ENCODE results near the gene ANTKMT. TPM values are rescaled to one million over a fixed set of nuclear protein-coding genes. Genes with fewer than 3 reads are reported as not detected.
A peak's percentile ranks its signal among the peaks of the same experiment; 100 is the strongest.

ANTKMT gene
- total and polyA plus RNA-seq, 4 experiments from 2014 or later: 14.5 to 36.4 (median 22.5) TPM

- H3K4me3 ChIP-seq (ENCODE audit: low read length in 2 of 2): no peak overlapping the region
- H3K27me3 Mint-ChIP-seq: no peaks in the 10 kb centered on the region
- no peaks in the 10 kb centered on the region for H3K9me3 Mint-ChIP-seq
- ChIA-PET POLR2A (ENCODE audit: partially characterized antibody) (interaction anchor here (5.8 kb wide), 1 partner anchor 12 kb away, joined by 32 read pairs; the partner anchor contains the start of gene ANTKMT), CTCF (ENCODE audit: partially characterized antibody) (interaction anchor here (1.3 to 2.4 kb wide), 5 partner anchors 10 to 64 kb away, joined by 3 to 14 read pairs (median 4); partner anchors contain the start of genes ANTKMT and RHOT2)
- intact Hi-C loops (cut with micrococcal nuclease): no loop called here
- peaks cover 4% of the 10 kb centered on the region for H3K4me1 ChIP-seq (ENCODE audit: insufficient read depth, low read length)
- H3K36me3 Mint-ChIP-seq: peaks cover under 1 to 15% of the 10 kb centered on the region in 2 donors
- no peaks in the 10 kb centered on the region for H3K27me3 ChIP-seq (ENCODE audit: insufficient read depth, low read length)
- peaks cover 0 to 4% (median 0%) of the 10 kb centered on the region in 4 donors for H3K4me1 Mint-ChIP-seq
- H3K9me3 ChIP-seq (ENCODE audit: control insufficient read depth in 1 of 2, low read length in 2 of 2): no peaks in the 10 kb centered on the region
- DNase-seq: no peak
- no peak overlapping the region for H3K4me3 Mint-ChIP-seq
- no peak overlapping the region for H3K27ac ChIP-seq (ENCODE audit: low read depth, low read length)
- peaks cover 37% of the 10 kb centered on the region for H3K36me3 ChIP-seq (ENCODE audit: insufficient read depth, low read length)
- no peak overlapping the region for H3K27ac Mint-ChIP-seq
These were observed 11.4 kb downstream of the ANTKMT start for GRCh38 chr16:732332-732731.

GRCh38 chr16:732936-733335, 12.0 kb downstream of the ANTKMT start:
- intact Hi-C loops (cut with micrococcal nuclease): no loop called here
- Histone ChIP-seq H3K9me3 (ENCODE audit: control insufficient read depth in 1 of 2, low read length in 2 of 2) (no peaks in the 10 kb centered on the region), H3K36me3 (ENCODE audit: insufficient read depth, low read length) (peaks cover 38% of the 10 kb centered on the region), H3K4me3 (ENCODE audit: low read length in 2 of 2) (no peak overlapping the region), H3K27ac (ENCODE audit: low read depth, low read length) (no peak overlapping the region), H3K27me3 (ENCODE audit: insufficient read depth, low read length) (no peaks in the 10 kb centered on the region), H3K4me1 (ENCODE audit: insufficient read depth, low read length) (no peaks in the 10 kb centered on the region)
- Mint-ChIP-seq H3K27me3 (no peaks in the 10 kb centered on the region), H3K27ac (no peak overlapping the region), H3K36me3 (peaks cover 3 to 19% of the 10 kb centered on the region in 2 donors), H3K4me1 (peaks cover 0 to 4% (median 0%) of the 10 kb centered on the region in 4 donors), H3K9me3 (no peaks in the 10 kb centered on the region), H3K4me3 (no peak overlapping the region)
- no peak for DNase-seq
- CTCF ChIA-PET (ENCODE audit: partially characterized antibody): interaction anchor here (0.7 to 2.4 kb wide), 6 partner anchors 11 to 65 kb away, joined by 3 to 14 read pairs (median 4); partner anchors contain the start of genes ANTKMT and RHOT2
- POLR2A ChIA-PET (ENCODE audit: partially characterized antibody): interaction anchor here (5.8 kb wide), 1 partner anchor 12 kb away, joined by 32 read pairs; the partner anchor contains the start of gene ANTKMT

GRCh38 chr16:733382-734207, 12.6 kb downstream of the ANTKMT start:
- H3K27ac ChIP-seq (ENCODE audit: low read depth, low read length): no peak overlapping the region
- no peaks in the 10 kb centered on the region for H3K4me1 ChIP-seq (ENCODE audit: insufficient read depth, low read length)
- no peak for DNase-seq
- Mint-ChIP-seq H3K4me3 (no peak overlapping the region), H3K9me3 (no peaks in the 10 kb centered on the region), H3K27ac (no peak overlapping the region), H3K4me1 (peaks cover 0 to 4% (median 0%) of the 10 kb centered on the region in 4 donors), H3K36me3 (peaks cover 3 to 21% of the 10 kb centered on the region in 2 donors), H3K27me3 (no peaks in the 10 kb centered on the region)
- intact Hi-C loops (cut with micrococcal nuclease): no loop called here
- ChIA-PET POLR2A (ENCODE audit: partially characterized antibody) (interaction anchor here (5.8 kb wide), 1 partner anchor 13 kb away, joined by 32 read pairs; the partner anchor contains the start of gene ANTKMT), CTCF (ENCODE audit: partially characterized antibody) (interaction anchor here (0.7 to 2.4 kb wide), 5 partner anchors 11 to 65 kb away, joined by 3 to 14 read pairs (median 4); partner anchors contain the start of genes ANTKMT and RHOT2)
- peaks cover 38% of the 10 kb centered on the region for H3K36me3 ChIP-seq (ENCODE audit: insufficient read depth, low read length)
- H3K4me3 ChIP-seq (ENCODE audit: low read length in 2 of 2): no peak overlapping the region
- no peaks in the 10 kb centered on the region for H3K27me3 ChIP-seq (ENCODE audit: insufficient read depth, low read length)
- H3K9me3 ChIP-seq (ENCODE audit: control insufficient read depth in 1 of 2, low read length in 2 of 2): no peaks in the 10 kb centered on the region

- no peak overlapping the region for H3K27ac Mint-ChIP-seq
- no peak overlapping the region for H3K27ac ChIP-seq (ENCODE audit: low read depth, low read length)
- intact Hi-C loops (cut with micrococcal nuclease): no loop called here
- H3K27me3 Mint-ChIP-seq: no peaks in the 10 kb centered on the region
- no peaks in the 10 kb centered on the region for H3K27me3 ChIP-seq (ENCODE audit: insufficient read depth, low read length)
- H3K9me3 Mint-ChIP-seq: no peaks in the 10 kb centered on the region
- POLR2A ChIA-PET (ENCODE audit: partially characterized antibody): no interaction called here
- H3K36me3 ChIP-seq (ENCODE audit: insufficient read depth, low read length): peaks cover 38% of the 10 kb centered on the region
- no peaks in the 10 kb centered on the region for H3K9me3 ChIP-seq (ENCODE audit: control insufficient read depth in 1 of 2, low read length in 2 of 2)
- no peak overlapping the region for H3K4me3 ChIP-seq (ENCODE audit: low read length in 2 of 2)
- H3K4me1 Mint-ChIP-seq: peaks cover 0 to 7% (median 0%) of the 10 kb centered on the region in 4 donors
- CTCF ChIA-PET (ENCODE audit: partially characterized antibody): interaction anchor here (2.0 kb wide), 1 partner anchor 10 kb away, joined by 5 read pairs; no protein-coding TSS in a partner anchor
- no peak for DNase-seq
- H3K36me3 Mint-ChIP-seq: peaks cover 3 to 21% of the 10 kb centered on the region in 2 donors
- no peaks in the 10 kb centered on the region for H3K4me1 ChIP-seq (ENCODE audit: insufficient read depth, low read length)
- H3K4me3 Mint-ChIP-seq: no peak overlapping the region
These were observed 13.4 kb downstream of the ANTKMT start for GRCh38 chr16:734208-734980.

- Mint-ChIP-seq H3K36me3 (peaks cover 3 to 21% of the 10 kb centered on the region in 2 donors), H3K27ac (peak overlapping the region in 1 of 7 donors; percentile 50), H3K27me3 (no peaks in the 10 kb centered on the region), H3K4me3 (no peak overlapping the region), H3K4me1 (peaks cover 0 to 15% (median 1%) of the 10 kb centered on the region in 4 donors), H3K9me3 (no peaks in the 10 kb centered on the region)
- Histone ChIP-seq H3K4me3 (ENCODE audit: low read length in 2 of 2) (no peak overlapping the region), H3K36me3 (ENCODE audit: insufficient read depth, low read length) (peaks cover 38% of the 10 kb centered on the region), H3K27me3 (ENCODE audit: insufficient read depth, low read length) (no peaks in the 10 kb centered on the region), H3K27ac (ENCODE audit: low read depth, low read length) (no peak overlapping the region), H3K4me1 (ENCODE audit: insufficient read depth, low read length) (peaks cover 8% of the 10 kb centered on the region), H3K9me3 (ENCODE audit: control insufficient read depth in 1 of 2, low read length in 2 of 2) (no peaks in the 10 kb centered on the region)
- intact Hi-C loops (cut with micrococcal nuclease): no loop called here
- POLR2A ChIA-PET (ENCODE audit: partially characterized antibody): interaction anchor here (0.8 to 3.5 kb wide), 6 partner anchors 7 to 52 kb away, joined by 3 to 15 read pairs (median 4); partner anchors contain the start of genes CCDC78 and HAGHL
- DNase-seq: no peak
- CTCF ChIA-PET (ENCODE audit: partially characterized antibody): interaction anchor here (2.0 to 2.1 kb wide), 2 partner anchors 19 to 22 kb away, joined by 7 to 14 read pairs; no protein-coding TSS in a partner anchor
These were observed 14.3 kb downstream of the ANTKMT start for GRCh38 chr16:734981-735881.

- ChIA-PET CTCF (ENCODE audit: partially characterized antibody) (interaction anchor here (1.1 to 2.1 kb wide), 4 partner anchors 16 to 26 kb away, joined by 3 to 14 read pairs (median 5); no protein-coding TSS in a partner anchor), POLR2A (ENCODE audit: partially characterized antibody) (interaction anchor here (0.6 to 3.5 kb wide), 7 partner anchors 8 to 51 kb away, joined by 3 to 15 read pairs (median 5); partner anchors contain the start of genes CCDC78 and HAGHL)
- Histone ChIP-seq H3K27ac (ENCODE audit: low read depth, low read length) (no peak overlapping the region), H3K4me1 (ENCODE audit: insufficient read depth, low read length) (peaks cover 10% of the 10 kb centered on the region), H3K4me3 (ENCODE audit: low read length in 2 of 2) (no peak overlapping the region), H3K36me3 (ENCODE audit: insufficient read depth, low read length) (peaks cover 38% of the 10 kb centered on the region), H3K9me3 (ENCODE audit: control insufficient read depth in 1 of 2, low read length in 2 of 2) (no peaks in the 10 kb centered on the region), H3K27me3 (ENCODE audit: insufficient read depth, low read length) (no peaks in the 10 kb centered on the region)
- Mint-ChIP-seq H3K4me3 (no peak overlapping the region), H3K9me3 (no peaks in the 10 kb centered on the region), H3K27ac (peak overlapping the region in 1 of 7 donors; percentile 17), H3K4me1 (peaks cover 0 to 15% (median 1%) of the 10 kb centered on the region in 4 donors), H3K36me3 (peaks cover 3 to 21% of the 10 kb centered on the region in 2 donors), H3K27me3 (no peaks in the 10 kb centered on the region)
- DNase-seq: no peak
- intact Hi-C loops (cut with micrococcal nuclease): no loop called here
These were observed 15.1 kb downstream of the ANTKMT start for GRCh38 chr16:735982-736453.
